ENCODE data around the gene GALNT17.

GALNT17 gene

GRCh38 chr7:71665716-71666115 is 533.8 kb downstream of the GALNT17 start:
- no peak for TF ChIP-seq BHLHE40 (IDR thresholded peaks at IDR 0.05; ENCODE audit: borderline replicate concordance)
- TF ChIP-seq NFRKB (IDR thresholded peaks at IDR 0.05) = no peak
- TF ChIP-seq L3MBTL2 (conservative IDR thresholded peaks at IDR 0.05) = no peak
- TF ChIP-seq LEF1 (IDR thresholded peaks at IDR 0.05; ENCODE audit: borderline replicate concordance) = no peak
- no peak for TF ChIP-seq CTBP1 (IDR thresholded peaks at IDR 0.05; ENCODE audit: borderline replicate concordance)
- no peak for TF ChIP-seq SUZ12 (IDR thresholded peaks at IDR 0.05)
- TF ChIP-seq FOXA1 (IDR thresholded peaks at IDR 0.05) = no peak
- TF ChIP-seq FOXK2 (IDR thresholded peaks at IDR 0.05) = no peak
- TF ChIP-seq SP1 (IDR thresholded peaks at IDR 0.05) = no peak
- no peak for TF ChIP-seq TARDBP (IDR thresholded peaks at IDR 0.05)
- no peak for TF ChIP-seq PKNOX1 (IDR thresholded peaks at IDR 0.05)
- no peak for TF ChIP-seq HDGF (IDR thresholded peaks at IDR 0.05; ENCODE audit: borderline replicate concordance)
- TF ChIP-seq ELF4 (IDR thresholded peaks at IDR 0.05) = no peak
- TF ChIP-seq ZNF384 (IDR thresholded peaks at IDR 0.05) = no peak
- no peak for TF ChIP-seq FOXM1 (IDR thresholded peaks at IDR 0.05; ENCODE audit: borderline replicate concordance)
- no peak for TF ChIP-seq ARNT (IDR thresholded peaks at IDR 0.05)
- ChIA-PET CTCF (no interaction called here), POLR2A (no interaction called here)
- no peak for DNase-seq (ENCODE audit: extremely low spot score)

GRCh38 chr7:71668572-71668971 is 536.6 kb downstream of the GALNT17 start:
- ChIA-PET CTCF (no interaction called here), POLR2A (no interaction called here)
- DNase-seq (ENCODE audit: extremely low spot score) = no peak
- TF ChIP-seq FOXK2 (IDR thresholded peaks at IDR 0.05) = no peak
- TF ChIP-seq ELF4 (IDR thresholded peaks at IDR 0.05) = no peak
- TF ChIP-seq ARNT (IDR thresholded peaks at IDR 0.05) = no peak

GRCh38 chr7:71679480-71679879 is 547.5 kb downstream of the GALNT17 start:
- ChIA-PET CTCF (no interaction called here), POLR2A (no interaction called here)
- no peak for DNase-seq (ENCODE audit: extremely low spot score)
- TF ChIP-seq FOXM1 (IDR thresholded peaks at IDR 0.05; ENCODE audit: borderline replicate concordance) = no peak
- TF ChIP-seq ZNF384 (IDR thresholded peaks at IDR 0.05) = no peak
- TF ChIP-seq L3MBTL2 (conservative IDR thresholded peaks at IDR 0.05) = no peak
- no peak for TF ChIP-seq HDGF (IDR thresholded peaks at IDR 0.05; ENCODE audit: borderline replicate concordance)
- no peak for TF ChIP-seq SUZ12 (IDR thresholded peaks at IDR 0.05)
- TF ChIP-seq FOXA1 (IDR thresholded peaks at IDR 0.05) = no peak
- no peak for TF ChIP-seq CTBP1 (IDR thresholded peaks at IDR 0.05; ENCODE audit: borderline replicate concordance)
- no peak for TF ChIP-seq NFRKB (IDR thresholded peaks at IDR 0.05)
- no peak for TF ChIP-seq FOXK2 (IDR thresholded peaks at IDR 0.05)
- no peak for TF ChIP-seq PKNOX1 (IDR thresholded peaks at IDR 0.05)
- TF ChIP-seq ELF4 (IDR thresholded peaks at IDR 0.05) = no peak

- POLR2A ChIA-PET = no interaction called here
- CTCF ChIA-PET = no interaction called here
- TF ChIP-seq HDGF (IDR thresholded peaks at IDR 0.05; ENCODE audit: borderline replicate concordance) (no peak), ARNT (IDR thresholded peaks at IDR 0.05) (no peak), FOXK2 (IDR thresholded peaks at IDR 0.05) (no peak), SUZ12 (IDR thresholded peaks at IDR 0.05) (no peak), FOXM1 (IDR thresholded peaks at IDR 0.05; ENCODE audit: borderline replicate concordance) (no peak), ELF4 (IDR thresholded peaks at IDR 0.05) (no peak), CTBP1 (IDR thresholded peaks at IDR 0.05; ENCODE audit: borderline replicate concordance) (no peak), NFRKB (IDR thresholded peaks at IDR 0.05) (no peak), PKNOX1 (IDR thresholded peaks at IDR 0.05) (no peak), FOXA1 (IDR thresholded peaks at IDR 0.05) (no peak), ZNF384 (IDR thresholded peaks at IDR 0.05) (no peak), LEF1 (IDR thresholded peaks at IDR 0.05; ENCODE audit: borderline replicate concordance) (no peak), SP1 (IDR thresholded peaks at IDR 0.05) (no peak), L3MBTL2 (conservative IDR thresholded peaks at IDR 0.05) (no peak), BHLHE40 (IDR thresholded peaks at IDR 0.05; ENCODE audit: borderline replicate concordance) (no peak)
- no peak for DNase-seq (ENCODE audit: extremely low spot score)
Observed at GRCh38 chr7:71682181-71682580, 550.2 kb downstream of the GALNT17 start.

GRCh38 chr7:71682841-71683781 is 551.2 kb downstream of the GALNT17 start:
- DNase-seq (ENCODE audit: extremely low spot score) = no peak

More at GRCh38 chr7:71682841-71683781, 551.2 kb downstream of the GALNT17 start:
- POLR2A ChIA-PET = no interaction called here
- CTCF ChIA-PET = interaction anchor here (0.9 kb wide), 1 partner anchor 9 kb away, joined by 3 read pairs; no protein-coding TSS in a partner anchor
- no peak for TF ChIP-seq FOXK2 (IDR thresholded peaks at IDR 0.05)
- TF ChIP-seq ARNT (IDR thresholded peaks at IDR 0.05) = no peak
- no peak for TF ChIP-seq PKNOX1 (IDR thresholded peaks at IDR 0.05)
- no peak for TF ChIP-seq BHLHE40 (IDR thresholded peaks at IDR 0.05; ENCODE audit: borderline replicate concordance)
- no peak for TF ChIP-seq FOXA1 (IDR thresholded peaks at IDR 0.05)
- TF ChIP-seq ZNF384 (IDR thresholded peaks at IDR 0.05) = no peak
- TF ChIP-seq FOXM1 (IDR thresholded peaks at IDR 0.05; ENCODE audit: borderline replicate concordance) = no peak
- no peak for TF ChIP-seq LEF1 (IDR thresholded peaks at IDR 0.05; ENCODE audit: borderline replicate concordance)
- no peak for TF ChIP-seq L3MBTL2 (conservative IDR thresholded peaks at IDR 0.05)
- TF ChIP-seq HDGF (IDR thresholded peaks at IDR 0.05; ENCODE audit: borderline replicate concordance) = no peak
- no peak for TF ChIP-seq SP1 (IDR thresholded peaks at IDR 0.05)
- TF ChIP-seq ELF4 (IDR thresholded peaks at IDR 0.05) = no peak
- no peak for TF ChIP-seq TARDBP (IDR thresholded peaks at IDR 0.05)
- TF ChIP-seq CTBP1 (IDR thresholded peaks at IDR 0.05; ENCODE audit: borderline replicate concordance) = no peak
- TF ChIP-seq NFRKB (IDR thresholded peaks at IDR 0.05) = no peak
- no peak for TF ChIP-seq SUZ12 (IDR thresholded peaks at IDR 0.05)
